ENCODE data around the gene TP53I3. TPM values are rescaled to one million over a fixed set of nuclear protein-coding genes. Genes with fewer than 3 reads are reported as not detected.

Gene TP53I3
- total RNA-seq, 3 donors from 2014 or later = 19.2 to 24.3 (median 19.6) TPM

DNA sequence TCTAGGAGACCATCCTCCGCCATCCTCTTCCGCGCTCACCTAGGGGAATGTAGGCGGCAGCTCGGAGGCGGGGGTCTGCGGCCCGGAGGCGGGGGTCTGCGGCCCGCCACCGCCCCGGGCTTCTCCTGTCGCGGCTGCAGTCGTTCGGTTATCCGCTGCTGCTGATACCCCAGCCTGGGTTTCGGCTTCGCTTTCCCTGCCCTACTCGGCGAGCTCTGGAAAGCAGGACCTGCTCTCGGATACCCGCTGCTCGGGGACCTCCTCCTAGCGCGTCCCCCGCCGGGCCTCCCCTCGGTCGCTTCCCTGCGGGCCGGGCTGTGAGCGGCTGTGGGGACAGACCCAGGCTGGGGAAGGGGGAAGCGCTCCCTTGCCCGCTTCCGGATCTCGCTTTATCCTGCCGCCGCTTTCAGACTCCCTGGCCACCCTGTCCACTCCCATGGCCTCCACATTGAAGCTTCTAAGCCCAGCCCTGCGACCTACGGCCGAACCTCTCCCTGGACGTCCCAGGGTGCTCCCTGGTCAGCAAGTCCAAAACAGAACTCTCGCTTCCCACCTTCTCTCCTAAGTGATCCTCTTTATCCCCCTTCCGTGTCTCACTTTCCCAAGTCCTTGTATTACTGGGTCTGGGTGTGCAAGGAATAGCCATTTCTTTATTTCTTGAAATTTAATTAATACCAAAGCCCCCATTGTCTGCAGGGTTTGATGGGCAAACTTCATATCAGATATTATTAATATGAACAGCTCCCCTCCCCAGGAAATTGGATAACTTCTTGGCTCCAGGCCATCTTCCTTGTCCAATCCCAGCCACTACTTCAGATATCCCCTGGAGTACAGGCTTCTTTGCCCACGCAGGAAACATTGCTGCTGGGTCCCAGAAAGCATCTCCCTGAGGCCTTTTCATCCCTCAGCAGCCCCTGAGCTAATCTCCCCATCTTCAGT, 34.3 kb downstream of the TP53I3 start:
- peaks cover 0 to 7% of the 10 kb centered on the region in 2 donors for H3K4me1 ChIP-seq
- intact Hi-C loops (cut with DNase I; ENCODE audit: low total_unique reads) = no loop called here
- no peaks in the 10 kb centered on the region for H3K36me3 ChIP-seq
- TF ChIP-seq, protein P1, sequence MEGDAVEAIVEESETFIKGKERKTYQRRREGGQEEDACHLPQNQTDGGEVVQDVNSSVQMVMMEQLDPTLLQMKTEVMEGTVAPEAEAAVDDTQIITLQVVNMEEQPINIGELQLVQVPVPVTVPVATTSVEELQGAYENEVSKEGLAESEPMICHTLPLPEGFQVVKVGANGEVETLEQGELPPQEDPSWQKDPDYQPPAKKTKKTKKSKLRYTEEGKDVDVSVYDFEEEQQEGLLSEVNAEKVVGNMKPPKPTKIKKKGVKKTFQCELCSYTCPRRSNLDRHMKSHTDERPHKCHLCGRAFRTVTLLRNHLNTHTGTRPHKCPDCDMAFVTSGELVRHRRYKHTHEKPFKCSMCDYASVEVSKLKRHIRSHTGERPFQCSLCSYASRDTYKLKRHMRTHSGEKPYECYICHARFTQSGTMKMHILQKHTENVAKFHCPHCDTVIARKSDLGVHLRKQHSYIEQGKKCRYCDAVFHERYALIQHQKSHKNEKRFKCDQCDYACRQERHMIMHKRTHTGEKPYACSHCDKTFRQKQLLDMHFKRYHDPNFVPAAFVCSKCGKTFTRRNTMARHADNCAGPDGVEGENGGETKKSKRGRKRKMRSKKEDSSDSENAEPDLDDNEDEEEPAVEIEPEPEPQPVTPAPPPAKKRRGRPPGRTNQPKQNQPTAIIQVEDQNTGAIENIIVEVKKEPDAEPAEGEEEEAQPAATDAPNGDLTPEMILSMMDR (IDR thresholded peaks at IDR 0.05) = no peak
- TF ChIP-seq POLR2A (IDR thresholded peaks at IDR 0.05) (no peak), POLR2AphosphoS5 (IDR thresholded peaks at IDR 0.05) (no peak)
- peak overlapping the region; percentile 58 to 65 for H3K27ac ChIP-seq
- no peaks in the 10 kb centered on the region for H3K27me3 ChIP-seq
- H3K4me3 ChIP-seq = peak overlapping the region; percentile 79 to 88 (median 83)
- DNase-seq (ENCODE audit: low spot score in 2 of 2) = no peak
- H3K9me3 ChIP-seq = no peaks in the 10 kb centered on the region

DNA sequence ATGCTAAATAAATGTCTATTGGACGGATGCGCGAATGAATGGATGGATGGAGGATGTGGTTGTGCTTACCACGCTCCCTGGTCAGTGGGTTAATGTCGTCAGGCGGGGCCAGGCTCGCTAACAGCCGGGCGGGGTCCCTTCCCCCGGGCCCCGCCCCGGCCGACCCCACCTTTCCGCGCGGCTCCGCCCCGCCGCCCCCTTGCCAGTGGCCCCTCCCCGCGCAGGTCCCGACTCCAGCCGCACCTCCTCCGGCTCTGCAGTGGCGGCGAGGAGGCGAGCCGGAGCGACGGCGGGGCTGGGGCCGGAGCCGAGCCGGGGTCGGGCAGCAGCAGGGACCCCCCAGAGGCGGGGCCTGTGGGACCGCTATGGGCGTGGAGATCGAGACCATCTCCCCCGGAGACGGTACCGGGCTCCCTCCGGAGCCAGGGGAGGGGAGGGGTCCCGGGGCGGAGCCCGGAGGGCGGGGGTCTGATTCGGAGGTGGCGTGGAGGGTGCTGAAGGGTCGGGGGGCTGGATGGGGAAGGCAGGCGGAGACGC, 35.1 kb downstream of the TP53I3 start, which contains the start of gene FKBP1B:
TSS of gene FKBP1B (plus strand) at position 257 of the 537 bp plus-strand sequence. CDS start at position 366, 109 bp downstream.
- Histone ChIP-seq H3K4me3 (peak within 1 kb of the TSS; percentile 79 to 88 (median 83)), H3K36me3 (no peaks in the 10 kb centered on the region), H3K27ac (peak within 1 kb of the TSS; percentile 58 to 65), H3K9me3 (no peaks in the 10 kb centered on the region), H3K27me3 (no peaks in the 10 kb centered on the region), H3K4me1 (peaks cover 0 to 7% of the 10 kb centered on the region in 2 donors)
- TF ChIP-seq, protein P1 (IDR thresholded peaks at IDR 0.05) = no peak
- intact Hi-C loops (cut with DNase I; ENCODE audit: low total_unique reads) = no loop called here
- DNase-seq (ENCODE audit: low spot score in 2 of 2) = peak in 1 of 2 donors; percentile 22

DNA sequence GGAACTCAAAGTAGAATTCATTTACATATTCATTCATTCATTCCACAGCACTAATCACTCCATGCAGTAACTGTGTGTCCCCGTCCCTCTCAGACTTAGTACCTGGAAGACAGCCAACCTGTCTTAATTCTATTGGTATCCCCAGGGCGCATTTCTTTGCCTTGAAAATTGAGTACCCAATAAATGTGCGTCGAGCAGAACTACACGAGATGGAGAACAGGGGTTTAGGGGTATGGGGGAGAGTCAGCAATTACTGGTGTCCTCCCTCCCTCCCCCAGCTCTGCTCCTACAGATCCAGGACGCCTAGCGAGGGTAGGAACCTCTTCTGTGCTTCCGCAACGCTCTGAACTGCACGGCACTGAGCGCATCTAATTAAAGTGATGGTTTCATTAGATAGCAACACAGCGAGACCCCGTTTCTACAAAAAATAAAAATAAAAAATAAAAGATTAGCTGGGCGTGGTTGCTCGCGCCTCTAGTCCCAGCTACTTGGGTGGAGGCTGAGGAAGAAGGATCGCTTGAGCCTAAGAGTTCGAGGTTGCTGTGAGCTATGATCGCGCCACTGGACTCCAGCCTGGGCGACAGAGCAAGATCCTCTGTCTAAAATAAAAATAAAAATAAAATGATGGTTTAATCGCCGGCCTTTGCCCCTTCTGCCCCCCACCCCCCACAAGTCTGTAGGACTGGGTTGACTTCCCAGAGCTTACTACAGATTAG, 35.7 kb downstream of the TP53I3 start:
- Histone ChIP-seq H3K9me3 (no peaks in the 10 kb centered on the region), H3K27ac (no peak overlapping the region), H3K27me3 (no peaks in the 10 kb centered on the region), H3K4me3 (peak overlapping the region; percentile 79 to 88 (median 83)), H3K4me1 (peaks cover 0 to 7% of the 10 kb centered on the region in 2 donors), H3K36me3 (no peaks in the 10 kb centered on the region)
- DNase-seq (ENCODE audit: low spot score in 2 of 2) = no peak
- intact Hi-C loops (cut with DNase I; ENCODE audit: low total_unique reads) = no loop called here
- TF ChIP-seq, protein P1 (IDR thresholded peaks at IDR 0.05) = no peak
- TF ChIP-seq POLR2A (IDR thresholded peaks at IDR 0.05) (no peak), POLR2AphosphoS5 (IDR thresholded peaks at IDR 0.05) (no peak)

DNA sequence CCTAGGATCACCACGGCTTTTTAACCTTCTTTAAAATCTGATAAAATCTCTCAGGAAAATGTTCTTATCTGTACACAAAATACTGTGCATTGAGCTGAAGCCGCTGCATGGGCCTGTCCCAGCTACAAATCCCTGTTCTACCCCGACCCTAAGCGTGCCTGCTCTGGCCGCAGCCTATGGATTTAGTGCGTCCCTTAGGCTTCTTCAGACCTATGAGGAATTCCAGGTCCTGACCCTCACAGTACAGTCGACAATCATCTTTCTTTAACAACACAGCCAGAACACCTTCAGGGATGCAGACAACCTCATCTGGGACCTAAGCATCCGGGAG, 37.0 kb downstream of the TP53I3 start:
- Histone ChIP-seq H3K27ac (no peak overlapping the region), H3K36me3 (no peaks in the 10 kb centered on the region), H3K27me3 (no peaks in the 10 kb centered on the region), H3K4me3 (peak overlapping the region; percentile 73 to 79 (median 78)), H3K9me3 (no peaks in the 10 kb centered on the region), H3K4me1 (peaks cover 0 to 7% of the 10 kb centered on the region in 2 donors)
- no peak for TF ChIP-seq POLR2AphosphoS5 (IDR thresholded peaks at IDR 0.05)
- TF ChIP-seq, protein P1 (IDR thresholded peaks at IDR 0.05) = no peak
- TF ChIP-seq POLR2A (IDR thresholded peaks at IDR 0.05) = no peak
- intact Hi-C loops (cut with DNase I; ENCODE audit: low total_unique reads) = no loop called here
- no peak for DNase-seq (ENCODE audit: low spot score in 2 of 2)

All from breast epithelium (tissue), 4 donors.